Muscle of back (tissue), 11 donors: ENCODE data around the gene TMPRSS5. TPM values are rescaled to one million over a fixed set of nuclear protein-coding genes. Genes with fewer than 3 reads are reported as not detected.

Experiments used
- DNase-seq, 3 donors: peaks; one replicate each; pipeline versions ENCODE4 v3.0.0 to v3.0.0-alpha.2; 2013
- polyA plus RNA-seq, 10 donors: library from polyadenylated mRNA; unstranded; fragments of 120-200 nt; gene quantifications; one replicate each; pipeline ENCODE4 v1.2.1, GENCODE V29; 2013; ENCODE audit not compliant: insufficient read length in 10 of 10

Gene TMPRSS5
- polyA plus RNA-seq, 10 donors, result 0.55 to 2.2 (median 0.89) TPM

- no peak for DNase-seq
These were observed 35.8 kb downstream of the TMPRSS5 start for GRCh38 chr11:113670149-113670830.

DNA sequence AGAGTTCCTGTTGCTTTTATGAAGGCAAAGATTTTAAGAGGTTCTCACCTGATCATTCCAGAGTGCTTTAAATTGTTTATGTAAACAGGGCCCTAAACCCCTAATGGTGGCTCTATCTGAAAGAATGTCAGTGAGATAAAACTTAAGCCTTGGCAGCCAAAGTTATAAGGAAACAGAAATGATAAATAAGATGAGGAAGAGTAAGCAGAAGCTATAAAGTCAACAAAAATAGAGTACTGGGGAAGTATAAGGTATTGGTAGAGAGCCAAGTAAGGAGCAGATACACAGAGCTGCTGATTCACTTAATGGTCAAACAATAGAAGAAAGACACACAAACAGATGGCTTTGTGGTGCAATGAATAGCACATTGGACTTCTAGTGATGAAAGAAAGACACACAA lies 37.9 kb downstream of the TMPRSS5 start:
- DNase-seq, result no peak

GRCh38 chr11:113667801-113668200 lies 38.3 kb downstream of the TMPRSS5 start:
- no peak for DNase-seq

GRCh38 chr11:113666584-113666983 lies 39.5 kb downstream of the TMPRSS5 start:
- DNase-seq, result no peak

GRCh38 chr11:113664981-113665710 lies 41.0 kb downstream of the TMPRSS5 start:
- no peak for DNase-seq

GRCh38 chr11:113664069-113664980 lies 41.8 kb downstream of the TMPRSS5 start:
- peak in 1 of 3 donors; percentile 30 for DNase-seq

GRCh38 chr11:113663567-113663966 lies 42.5 kb downstream of the TMPRSS5 start:
- DNase-seq, result no peak

DNA sequence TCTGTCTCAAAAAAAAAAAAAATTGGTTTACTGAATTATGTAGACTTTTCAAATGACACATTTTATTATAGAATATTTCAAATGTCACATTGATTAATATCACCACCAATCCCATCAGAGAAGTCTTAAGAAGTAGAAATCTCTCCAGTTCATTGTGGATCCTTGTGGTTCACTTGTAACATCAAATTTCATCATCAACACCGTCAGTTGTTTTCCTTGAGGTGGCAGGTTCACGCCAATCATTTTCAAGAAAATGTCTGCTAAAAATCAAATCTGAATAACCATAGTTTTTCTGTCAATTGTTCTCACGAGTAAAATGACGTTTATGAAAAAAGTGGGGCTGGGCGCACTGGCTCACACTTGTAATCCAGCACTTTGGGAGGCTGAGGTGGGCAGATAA lies 50.3 kb downstream of the TMPRSS5 start:
- DNase-seq, result no peak

DNA sequence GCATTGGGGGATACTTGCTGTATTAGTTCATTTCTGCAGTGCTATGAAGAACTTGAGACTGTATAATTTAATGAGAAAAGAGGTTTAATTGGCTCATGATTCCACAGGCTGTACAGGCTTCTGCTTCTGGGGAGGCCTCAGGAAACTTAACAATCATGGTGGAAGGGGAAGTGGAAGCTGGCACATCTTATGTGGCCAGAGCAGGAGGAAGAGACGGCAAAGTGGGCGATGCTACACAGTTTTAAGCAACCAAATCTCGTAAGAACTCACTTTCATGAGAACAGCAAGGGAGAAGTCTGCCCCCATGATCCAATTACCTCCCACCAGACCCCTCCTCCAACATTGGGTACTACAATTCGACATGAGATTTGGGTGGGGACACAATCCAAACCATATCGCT lies 55.1 kb downstream of the TMPRSS5 start:
- DNase-seq, result no peak

DNA sequence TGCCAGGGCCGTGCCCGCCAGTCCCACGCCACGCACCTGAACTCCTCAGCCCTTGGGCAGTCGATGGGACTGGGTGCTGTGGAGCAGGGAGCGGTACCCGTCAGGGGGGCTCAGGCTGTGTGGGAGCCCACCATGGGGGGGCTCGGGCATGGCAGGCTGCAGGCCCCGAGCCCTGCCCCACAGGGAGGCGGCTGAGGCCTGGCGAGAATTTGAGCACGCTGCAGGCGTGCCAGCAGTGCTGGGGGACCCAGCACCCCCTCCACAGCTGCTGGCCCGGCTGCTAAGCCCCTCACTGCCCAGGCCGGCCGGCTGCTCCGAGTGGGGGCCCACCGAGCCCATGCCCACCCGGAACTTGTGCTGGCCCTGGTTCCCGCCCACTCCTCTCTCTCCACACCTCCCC lies 56.8 kb downstream of the TMPRSS5 start:
- no peak for DNase-seq

DNA sequence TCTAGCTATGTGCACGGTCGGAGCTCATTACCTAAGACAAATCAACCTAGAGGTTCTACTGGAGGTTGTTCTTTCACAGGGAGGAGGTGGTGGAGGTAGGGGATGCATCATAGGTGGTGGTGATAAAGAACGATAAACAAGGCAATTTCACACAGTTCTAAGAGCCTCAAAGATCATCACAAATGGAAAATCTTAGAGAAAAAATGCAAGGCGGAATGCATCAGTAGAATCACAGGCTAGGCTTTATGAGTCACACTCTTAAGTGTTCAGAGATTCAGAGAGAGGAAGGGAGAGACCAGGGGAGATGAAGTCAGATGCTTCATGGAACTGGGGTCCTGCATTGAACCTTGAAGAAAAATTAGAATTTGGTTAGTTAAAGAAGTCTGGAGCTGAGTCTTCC lies 58.3 kb downstream of the TMPRSS5 start:
- no peak for DNase-seq

GRCh38 chr11:113647108-113647507 lies 59.0 kb downstream of the TMPRSS5 start:
- DNase-seq, result no peak

GRCh38 chr11:113645593-113646349 lies 60.3 kb downstream of the TMPRSS5 start:
- DNase-seq, result no peak

DNA sequence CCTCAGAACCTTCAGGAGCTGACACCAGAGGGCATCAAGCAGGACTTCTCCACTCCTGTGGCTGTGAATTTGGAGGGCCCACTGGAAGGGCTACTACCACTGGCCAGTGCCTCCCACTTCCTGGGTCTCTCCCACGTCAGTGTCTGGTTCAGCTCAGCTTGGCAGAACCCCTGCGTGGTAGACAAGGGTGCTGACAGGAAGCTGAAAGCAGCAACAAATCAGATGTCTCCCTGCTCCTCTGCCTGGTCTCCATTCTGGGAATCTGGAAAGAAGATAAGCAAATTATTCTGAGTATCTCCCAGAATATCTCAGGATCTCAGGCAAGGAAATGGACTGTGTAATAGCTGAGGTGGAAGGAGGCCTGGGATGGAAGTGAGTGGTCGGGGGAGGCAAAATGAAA lies 61.5 kb downstream of the TMPRSS5 start:
- no peak for DNase-seq

DNA sequence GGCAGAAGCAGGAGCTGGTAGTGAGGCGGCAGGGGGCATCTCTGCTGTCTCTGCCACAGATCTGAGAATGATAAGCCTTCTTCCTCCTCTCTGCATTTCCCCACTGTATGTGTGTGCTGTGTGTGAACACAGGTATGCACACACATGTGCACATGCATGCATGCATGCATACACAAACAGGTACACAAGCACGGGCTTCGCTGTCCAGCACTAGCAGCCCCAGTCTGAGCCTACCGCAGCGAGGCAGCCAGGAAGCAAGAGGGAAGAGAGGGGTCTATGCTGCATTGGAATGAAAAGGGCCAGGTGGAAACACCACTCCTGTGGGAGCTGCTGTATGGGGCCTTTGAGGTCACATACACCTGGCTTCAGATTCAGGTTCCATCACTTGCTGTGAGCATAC lies 62.4 kb downstream of the TMPRSS5 start:
- DNase-seq, result no peak

- DNase-seq, result no peak
These were observed 63.0 kb downstream of the TMPRSS5 start for GRCh38 chr11:113643006-113643585.

DNA sequence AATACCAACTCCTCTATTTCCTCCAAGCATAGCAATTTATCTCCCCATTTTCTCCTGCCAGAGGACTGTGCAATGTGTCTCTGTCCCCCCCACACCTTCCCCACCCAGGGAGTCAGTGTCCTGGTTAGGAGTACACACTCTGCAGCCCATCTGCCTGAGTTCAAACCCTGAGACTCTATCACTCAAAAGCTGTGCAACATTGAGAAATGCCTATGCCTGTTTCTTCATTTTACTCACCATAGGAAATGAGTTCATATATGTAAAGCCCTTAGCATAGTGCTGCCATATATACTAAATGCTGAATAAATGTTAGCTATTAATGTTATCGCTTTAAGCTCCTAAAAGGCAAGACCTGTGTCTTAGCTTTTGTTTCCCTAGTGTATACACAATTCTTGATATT lies 64.0 kb downstream of the TMPRSS5 start:
- DNase-seq, result no peak

DNA sequence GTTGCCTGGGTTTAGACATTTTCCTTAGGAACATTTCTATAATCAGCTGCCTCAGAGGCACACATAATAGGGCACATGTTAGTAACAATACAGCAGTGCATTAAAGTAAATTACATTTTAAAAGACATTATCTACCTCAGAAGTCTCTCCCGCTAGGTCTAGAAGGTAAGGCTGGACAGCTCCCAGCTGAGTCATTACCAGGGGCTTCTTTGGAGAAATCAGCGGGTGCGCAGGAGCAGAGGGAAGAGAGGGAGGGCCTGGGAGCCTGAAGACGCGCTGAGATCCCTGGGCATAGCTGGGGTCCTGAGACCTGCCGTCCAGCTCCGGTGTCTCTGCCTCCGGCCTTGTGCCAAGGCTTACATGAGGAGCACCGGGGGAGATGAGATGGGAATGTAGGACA lies 67.7 kb downstream of the TMPRSS5 start:
- DNase-seq, result no peak

DNA sequence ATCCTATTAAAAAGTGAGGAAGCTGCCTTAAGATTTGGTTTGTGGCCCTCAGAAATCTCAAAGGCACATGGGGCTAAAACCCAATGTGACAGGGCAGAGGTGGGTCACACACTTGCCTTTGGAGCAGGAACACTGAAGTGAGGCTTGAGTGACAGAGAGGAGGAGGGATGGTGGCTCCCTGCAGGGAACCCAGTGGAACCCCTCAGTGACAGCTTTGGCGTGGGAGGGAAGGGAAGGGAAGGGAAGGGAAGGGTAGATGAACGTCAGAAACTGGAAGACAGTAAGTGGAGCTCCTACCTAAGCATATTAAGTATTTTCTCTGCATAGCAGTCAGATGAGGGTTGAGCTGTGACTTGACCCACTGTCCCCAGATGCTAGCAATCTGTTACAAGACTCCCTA lies 68.5 kb downstream of the TMPRSS5 start:
- no peak for DNase-seq
